ENCODE measurements around the gene CX3CR1.
"Not testable (repeated sequence)": the region's sequence is repeated elsewhere in the genome, so short reads cannot be mapped to it uniquely, and the experiment has no call there.

The CX3CR1 gene

GRCh38 chr3:39279745-39280517, at the start of gene CX3CR1:
CX3CR1 (minus strand) TSS chr3:39280036; CDS start chr3:39266509, 13,527 bp downstream.
- H3K4me3 ChIP-seq (ENCODE audit: low read length) = no peak within 1 kb of the TSS
- no peak for TF ChIP-seq ZNF274 (IDR thresholded peaks at IDR 0.05; ENCODE audit: low read depth, low read length)

- peak within 1 kb of the TSS; percentile 19; the same call in 1 of the 2 replicates for H3K4me3 ChIP-seq (ENCODE audit: low read length)
- TF ChIP-seq ZNF274 (IDR thresholded peaks at IDR 0.05; ENCODE audit: low read depth, low read length) = no peak
Measured at GRCh38 chr3:39329493-39329892, 49.7 kb upstream of the CX3CR1 start, which contains the start of gene CCR8. CCR8 (plus strand) TSS chr3:39329709; CDS start chr3:39332332, 2,623 bp downstream.

- no peak overlapping the region for H3K4me3 ChIP-seq (ENCODE audit: low read length)
- TF ChIP-seq ZNF274 (IDR thresholded peaks at IDR 0.05; ENCODE audit: low read depth, low read length) = no peak
Measured at GRCh38 chr3:39327746-39328349, 48.0 kb upstream of the CX3CR1 start.

- TF ChIP-seq ZNF274 (IDR thresholded peaks at IDR 0.05; ENCODE audit: low read depth, low read length) = no peak
- no peak overlapping the region for H3K4me3 ChIP-seq (ENCODE audit: low read length)
Measured at GRCh38 chr3:39327053-39327745, 47.4 kb upstream of the CX3CR1 start.

- no peak overlapping the region for H3K4me3 ChIP-seq (ENCODE audit: low read length)
- TF ChIP-seq ZNF274 (IDR thresholded peaks at IDR 0.05; ENCODE audit: low read depth, low read length) = no peak
Measured at GRCh38 chr3:39325236-39325635, 45.4 kb upstream of the CX3CR1 start.

- no peak overlapping the region for H3K4me3 ChIP-seq (ENCODE audit: low read length)
- no peak for TF ChIP-seq ZNF274 (IDR thresholded peaks at IDR 0.05; ENCODE audit: low read depth, low read length)
Measured at GRCh38 chr3:39323494-39323893, 43.7 kb upstream of the CX3CR1 start.

- H3K4me3 ChIP-seq (ENCODE audit: low read length) = no peak overlapping the region
- TF ChIP-seq ZNF274 (IDR thresholded peaks at IDR 0.05; ENCODE audit: low read depth, low read length) = no peak
Measured at GRCh38 chr3:39322936-39323335, 43.1 kb upstream of the CX3CR1 start.

- H3K4me3 ChIP-seq (ENCODE audit: low read length) = not testable (repeated sequence)
Measured at GRCh38 chr3:39322209-39322715, 42.4 kb upstream of the CX3CR1 start.

- H3K4me3 ChIP-seq (ENCODE audit: low read length) = not testable (repeated sequence)
Measured at GRCh38 chr3:39321574-39321983, 41.7 kb upstream of the CX3CR1 start.

- H3K4me3 ChIP-seq (ENCODE audit: low read length) = no peak overlapping the region
Measured at GRCh38 chr3:39319249-39319648, 39.4 kb upstream of the CX3CR1 start.

GRCh38 chr3:39318301-39318700, 38.5 kb upstream of the CX3CR1 start:
- no peak for TF ChIP-seq ZNF274 (IDR thresholded peaks at IDR 0.05; ENCODE audit: low read depth, low read length)
- no peak overlapping the region for H3K4me3 ChIP-seq (ENCODE audit: low read length)

More at GRCh38 chr3:39319249-39319648, 39.4 kb upstream of the CX3CR1 start:
- TF ChIP-seq ZNF274 (IDR thresholded peaks at IDR 0.05; ENCODE audit: low read depth, low read length) = no peak

GRCh38 chr3:39317571-39318169, 37.8 kb upstream of the CX3CR1 start:
- H3K4me3 ChIP-seq (ENCODE audit: low read length) = no peak overlapping the region
- no peak for TF ChIP-seq ZNF274 (IDR thresholded peaks at IDR 0.05; ENCODE audit: low read depth, low read length)

- TF ChIP-seq ZNF274 (IDR thresholded peaks at IDR 0.05; ENCODE audit: low read depth, low read length) = no peak
- no peak overlapping the region for H3K4me3 ChIP-seq (ENCODE audit: low read length)
Measured at GRCh38 chr3:39315420-39315819, 35.6 kb upstream of the CX3CR1 start.

GRCh38 chr3:39313289-39313688, 33.5 kb upstream of the CX3CR1 start:
- H3K4me3 ChIP-seq (ENCODE audit: low read length) = no peak overlapping the region
- no peak for TF ChIP-seq ZNF274 (IDR thresholded peaks at IDR 0.05; ENCODE audit: low read depth, low read length)
